Measurements from ENCODE around the gene WWC1.
"Not testable (repeated sequence)": the region's sequence is repeated elsewhere in the genome, so short reads cannot be mapped to it uniquely, and the experiment has no call there.

WWC1 gene

GRCh38 chr5:168286863-168287262 lies 4.6 kb upstream of the WWC1 start:
- DNase-seq: not testable (repeated sequence)

DNA sequence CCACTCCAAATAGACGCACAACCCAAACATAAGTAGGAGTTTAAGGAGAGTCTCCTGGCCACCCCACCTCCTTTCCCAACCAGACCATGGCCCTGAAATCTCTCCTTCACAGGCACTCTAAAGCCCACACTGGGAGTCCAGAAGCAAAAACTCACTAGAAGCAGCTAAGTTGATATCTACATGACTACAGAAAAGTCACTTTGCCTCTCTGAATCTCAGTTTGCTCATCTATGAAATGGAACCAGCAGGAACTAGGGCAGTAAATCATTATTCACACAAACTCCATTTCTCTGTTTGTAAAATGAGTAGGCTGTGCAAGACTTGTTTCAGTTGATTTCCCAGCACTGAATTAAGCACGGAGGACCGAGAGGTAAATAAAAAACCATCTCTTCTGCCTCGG lies 4.1 kb upstream of the WWC1 start:
- DNase-seq: no peak

DNA sequence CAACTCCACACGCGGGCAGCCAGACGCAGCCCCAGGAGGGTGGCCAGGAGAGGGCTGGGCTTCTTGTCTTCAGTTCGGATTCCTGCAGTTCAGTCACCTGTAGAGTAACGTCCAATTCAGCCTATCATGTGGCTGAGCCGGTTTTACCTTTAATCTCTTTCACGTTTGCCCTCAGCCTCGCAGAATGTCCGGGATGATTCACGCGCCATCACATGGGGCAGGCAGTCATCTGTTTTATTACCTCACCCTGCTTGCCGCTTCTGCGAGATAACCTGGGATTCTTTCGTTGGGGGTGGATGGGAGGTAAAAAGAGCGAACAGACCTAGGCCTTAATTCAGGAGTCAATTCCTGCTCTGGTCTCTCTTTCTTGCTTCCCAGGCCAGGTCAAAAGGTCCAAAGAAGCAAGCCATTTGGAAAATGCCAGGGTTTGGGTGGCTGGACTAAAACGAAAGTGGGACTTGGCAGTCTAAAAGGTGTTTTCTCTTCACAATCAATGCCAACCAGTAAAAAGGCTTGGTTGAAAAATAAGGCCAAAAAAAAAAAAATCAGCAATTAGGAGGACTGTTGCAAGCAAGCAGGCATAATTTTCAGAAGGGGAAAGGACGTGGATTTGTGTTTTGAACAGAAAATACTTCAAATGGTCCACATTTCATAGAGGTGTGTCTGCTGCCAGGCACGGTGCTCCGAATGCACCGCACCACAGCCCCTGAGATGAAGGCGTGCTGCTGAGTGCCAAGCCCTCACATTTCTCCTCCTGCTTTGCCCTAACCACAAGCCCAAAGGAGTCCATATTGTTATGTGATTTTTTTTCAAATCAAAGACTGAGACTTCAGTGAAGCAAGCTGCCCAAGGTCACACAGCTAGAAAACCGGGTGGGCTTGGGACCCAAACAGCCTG lies 2.8 kb upstream of the WWC1 start:
- no peak for DNase-seq

GRCh38 chr5:168290902-168291341 lies 523 bp upstream of the WWC1 start:
- DNase-seq: no peak

DNA sequence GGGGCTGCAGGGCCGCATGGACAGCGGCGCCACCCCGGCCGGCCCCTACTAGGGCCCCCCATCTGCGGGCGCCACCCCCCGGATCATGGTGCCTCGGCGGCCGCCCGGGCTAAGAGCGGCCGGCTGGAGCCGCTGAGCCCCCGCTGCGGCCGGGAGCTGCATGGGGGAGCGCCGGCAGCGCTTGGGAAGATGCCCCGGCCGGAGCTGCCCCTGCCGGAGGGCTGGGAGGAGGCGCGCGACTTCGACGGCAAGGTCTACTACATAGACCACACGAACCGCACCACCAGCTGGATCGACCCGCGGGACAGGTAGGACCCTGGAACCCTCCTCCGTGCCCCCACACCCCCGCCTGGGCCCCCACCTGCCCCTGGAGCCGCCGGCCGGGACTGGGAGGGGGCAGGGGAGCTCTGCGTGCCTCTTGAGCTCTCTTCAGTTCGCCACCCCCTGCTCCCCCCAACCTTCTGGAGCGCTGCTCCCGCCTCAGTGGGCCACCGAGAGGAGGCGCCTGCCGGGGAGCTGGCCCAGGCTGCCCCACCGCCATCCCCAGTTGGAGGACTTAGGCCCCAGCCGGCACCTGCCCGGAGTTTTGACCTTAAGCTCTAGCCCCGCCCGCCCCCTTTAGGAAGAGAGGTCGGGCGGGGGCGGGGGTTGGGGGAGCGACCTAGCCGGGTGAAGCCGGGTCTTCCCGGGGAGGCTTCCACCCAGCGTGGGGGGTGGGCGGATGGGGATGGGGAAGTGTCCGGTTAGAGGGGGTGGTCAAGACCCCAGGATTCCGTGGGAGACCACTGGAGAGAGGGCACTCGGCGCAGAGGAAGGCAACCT lies 730 bp downstream of the WWC1 start:
- DNase-seq: no peak

GRCh38 chr5:168292786-168293696 lies 1.6 kb downstream of the WWC1 start:
- no peak for DNase-seq

DNA sequence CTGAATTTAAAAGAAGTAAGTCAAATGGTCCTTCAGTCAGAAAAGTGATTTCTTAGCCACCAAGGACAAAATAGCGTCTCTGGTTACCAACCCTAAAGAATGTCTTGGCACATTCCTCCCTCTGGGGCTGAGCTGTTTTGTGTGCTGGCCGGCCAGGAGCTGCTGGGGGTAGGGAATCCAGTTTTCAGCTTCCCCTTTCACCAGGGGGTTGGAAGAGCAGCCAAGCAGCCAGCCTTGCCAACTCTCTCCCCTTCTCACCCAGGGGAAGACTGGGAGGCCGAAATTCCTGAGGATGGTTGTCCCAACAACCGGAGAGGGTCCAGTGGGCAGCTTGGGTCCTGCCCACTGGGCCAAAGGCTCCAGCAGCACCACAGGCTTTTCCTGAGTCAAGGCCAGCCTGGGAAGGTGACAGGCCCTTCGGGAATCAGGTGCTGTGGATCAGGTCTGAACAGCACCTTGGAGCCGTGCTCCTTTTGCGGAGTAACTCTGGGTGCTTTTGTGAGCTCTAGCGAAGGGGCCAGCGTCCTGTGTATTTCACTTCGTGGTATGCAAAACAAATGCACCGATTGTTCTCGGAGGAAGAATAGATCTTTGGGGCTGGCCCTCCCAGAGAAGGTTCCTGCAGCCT lies 4.2 kb downstream of the WWC1 start:
- DNase-seq: no peak

- DNase-seq: no peak
Observed at GRCh38 chr5:168296682-168297081, 5.2 kb downstream of the WWC1 start.

GRCh38 chr5:168298949-168299348 lies 7.5 kb downstream of the WWC1 start:
- DNase-seq: no peak

GRCh38 chr5:168299372-168299771 lies 7.9 kb downstream of the WWC1 start:
- no peak for DNase-seq

DNA sequence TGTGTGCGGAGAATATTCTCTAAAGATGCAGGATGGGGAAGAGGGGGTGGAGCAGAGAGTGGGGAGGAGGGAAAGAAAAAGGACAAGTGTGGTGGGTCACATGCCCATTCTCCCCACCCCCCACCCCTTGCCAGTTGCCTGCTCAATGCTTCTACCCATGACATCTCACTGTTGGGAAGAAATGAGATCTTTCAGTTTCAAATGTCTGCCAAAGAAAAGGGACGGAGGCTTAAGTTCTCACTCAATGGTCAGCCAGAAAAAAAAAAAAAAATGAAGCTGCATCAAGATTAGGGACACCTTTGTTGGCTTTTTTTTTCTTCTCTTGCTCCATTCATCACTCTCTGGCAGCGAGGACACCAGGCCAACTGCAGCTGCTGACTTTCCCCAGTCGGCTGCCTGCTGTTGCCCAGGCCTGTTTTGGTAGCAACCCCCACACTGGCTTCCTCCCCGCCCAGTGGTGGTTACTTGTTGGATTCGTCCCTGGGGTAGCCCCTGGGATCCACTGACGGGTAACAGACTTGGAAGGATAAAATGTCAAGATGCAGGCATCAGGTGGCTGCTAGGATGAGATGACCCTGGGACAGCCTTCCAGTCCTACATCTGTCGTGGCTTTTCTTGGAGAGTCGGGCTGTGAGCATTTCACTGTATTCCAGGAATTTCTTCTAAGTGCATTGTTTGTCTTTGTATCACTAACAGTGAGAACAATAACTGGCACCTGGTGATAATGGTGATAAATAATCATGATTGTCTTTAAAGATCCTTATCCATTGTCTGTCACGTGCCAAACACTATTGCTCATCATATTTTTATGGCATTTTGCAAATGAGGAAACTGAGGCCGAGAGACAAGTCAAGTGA lies 9.1 kb downstream of the WWC1 start:
- DNase-seq: no peak

DNA sequence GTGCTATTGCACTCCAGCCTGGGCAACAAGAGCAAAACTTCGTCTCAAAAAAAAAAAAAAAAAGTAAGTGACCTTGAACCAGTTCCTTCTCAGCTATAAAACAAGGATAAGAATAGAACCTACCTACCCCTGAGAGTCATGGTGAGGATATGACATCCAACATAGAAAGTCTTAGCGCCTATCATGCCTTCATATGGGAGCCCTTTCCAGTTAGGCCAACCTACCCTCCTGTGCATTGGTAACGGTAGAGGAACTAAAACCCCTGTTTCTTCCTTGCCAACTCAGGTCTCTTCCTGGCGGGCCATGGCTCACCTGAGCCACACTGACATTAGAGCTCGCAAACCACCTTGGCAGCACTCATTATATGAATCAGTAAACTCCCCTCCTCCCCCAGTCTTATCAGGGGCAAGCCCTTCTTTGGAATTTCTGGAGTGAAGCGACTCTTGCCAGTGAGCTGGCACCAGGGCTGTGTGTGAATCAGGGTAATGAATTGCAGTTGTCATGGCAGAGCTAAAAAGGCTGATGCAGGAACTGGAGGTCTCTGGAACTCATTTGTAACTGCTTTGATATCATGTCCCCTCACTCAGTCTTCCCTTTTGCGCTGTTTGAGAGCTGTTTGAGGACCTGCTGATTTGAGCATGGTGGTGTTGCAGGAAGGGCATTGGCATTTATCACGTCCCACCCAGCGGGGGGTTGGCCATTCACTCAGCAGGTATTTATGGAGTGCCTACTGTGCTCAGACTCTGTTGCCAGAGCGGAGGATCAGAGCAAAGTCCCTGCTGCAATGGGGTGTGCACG lies 10.3 kb downstream of the WWC1 start:
- DNase-seq: no peak

- no peak for DNase-seq
Observed at GRCh38 chr5:168302785-168303184, 11.3 kb downstream of the WWC1 start.

GRCh38 chr5:168303393-168304025 lies 12.1 kb downstream of the WWC1 start:
- DNase-seq: no peak

DNA sequence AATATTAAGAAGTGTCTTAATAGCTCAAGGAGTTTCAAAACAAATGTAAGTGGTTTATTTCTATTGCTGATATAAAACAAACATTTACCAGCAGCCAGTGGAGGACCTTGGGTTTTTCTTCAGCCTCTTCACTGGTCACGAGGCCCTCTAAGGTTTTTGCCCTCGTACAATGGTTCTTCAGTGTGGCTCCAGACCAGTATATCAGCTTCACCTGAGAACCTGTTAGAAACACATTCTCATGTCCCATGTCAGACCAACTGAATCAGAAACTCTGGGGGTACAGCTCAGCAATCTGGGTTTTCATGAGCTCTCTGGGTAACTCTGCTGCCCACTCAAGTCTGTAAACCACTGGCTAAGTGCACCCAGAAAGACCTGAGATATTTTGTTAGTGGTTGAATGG lies 12.9 kb downstream of the WWC1 start:
- DNase-seq: no peak

GRCh38 chr5:168305281-168305680 lies 13.8 kb downstream of the WWC1 start:
- no peak for DNase-seq

GRCh38 chr5:168307022-168307421 lies 15.6 kb downstream of the WWC1 start:
- DNase-seq: no peak

GRCh38 chr5:168307925-168308584 lies 16.6 kb downstream of the WWC1 start:
- DNase-seq: no peak

DNA sequence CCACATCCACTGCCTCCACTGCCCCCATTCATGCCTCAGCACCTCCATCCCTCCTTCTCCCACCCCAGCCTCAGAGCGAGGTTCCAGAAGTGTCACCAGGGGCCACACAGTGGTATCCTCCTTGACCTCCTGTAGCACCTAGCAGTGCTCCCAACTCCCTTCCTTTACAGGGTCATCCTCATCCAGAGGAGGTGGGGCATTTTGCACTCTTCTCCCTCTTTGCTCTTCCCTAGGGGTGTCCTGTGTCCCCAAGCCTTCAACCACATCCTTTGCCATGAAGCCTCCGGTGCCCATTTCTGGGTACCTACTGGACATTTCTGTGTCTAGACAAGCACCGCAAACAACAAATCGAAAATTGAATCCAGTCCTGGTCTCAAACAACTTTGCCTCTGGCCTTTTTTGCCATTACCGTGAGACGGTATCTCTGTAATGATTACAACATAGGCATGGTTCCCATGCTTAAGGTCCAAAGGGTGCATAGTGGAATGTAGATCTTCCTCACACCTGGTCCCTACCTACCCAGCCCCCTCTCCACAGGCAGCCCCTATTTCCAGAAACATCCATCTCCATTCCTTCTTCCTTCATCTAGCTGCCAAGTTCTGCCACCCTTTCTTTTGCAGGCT lies 17.6 kb downstream of the WWC1 start:
- DNase-seq: no peak
